ENCODE data around the gene SETDB2. TPM values are rescaled to one million over a fixed set of nuclear protein-coding genes. Genes with fewer than 3 reads are reported as not detected.

Gene SETDB2
- total and polyA plus RNA-seq, 2 of the 13 experiments (the other 11 are each of a cell fraction or from before 2014, with no cell fraction given), result 8.1 to 8.7 TPM

DNA sequence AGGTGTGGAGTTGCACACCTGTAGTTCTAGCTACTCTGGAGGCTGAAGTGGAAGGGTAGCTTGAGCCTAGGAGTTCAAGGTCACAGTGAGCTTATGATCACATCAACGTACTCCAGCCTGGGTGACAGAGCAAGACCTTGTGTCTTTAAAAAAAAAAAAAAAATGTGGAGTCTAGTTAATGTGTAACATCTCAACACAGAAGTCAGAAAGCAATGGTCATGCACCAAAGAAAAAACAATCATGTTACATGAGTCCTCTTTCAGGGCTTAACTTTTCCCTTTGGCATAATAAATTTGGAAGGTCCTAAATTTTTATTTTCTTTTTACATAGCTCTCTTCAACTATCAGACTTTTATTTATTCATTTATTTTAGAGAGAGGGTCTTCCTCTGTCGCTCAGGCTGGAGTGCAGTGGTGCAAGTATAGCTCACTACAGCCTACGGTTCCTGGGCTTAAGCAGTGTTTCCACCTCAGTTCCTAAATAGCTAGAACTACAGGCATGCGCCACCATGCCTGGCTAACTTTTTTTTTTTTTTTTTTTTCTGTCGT is 22.3 kb downstream of the SETDB2 start (continued):
- TF ChIP-seq NONO (IDR thresholded peaks at IDR 0.05) (no peak), NONO (CRISPR knock-in tag; conservative IDR thresholded peaks at IDR 0.05) (no peak), ZNF367 (CRISPR knock-in tag; IDR thresholded peaks at IDR 0.05; ENCODE audit: borderline replicate concordance) (no peak), TAF1 (CRISPR knock-in tag; IDR thresholded peaks at IDR 0.05) (no peak), NKX3-1 (CRISPR knock-in tag; IDR thresholded peaks at IDR 0.05) (no peak), ZFP36 (IDR thresholded peaks at IDR 0.05; ENCODE audit: borderline replicate concordance, low read depth, low read length, partially characterized antibody) (no peak), ZNF496 (CRISPR knock-in tag; IDR thresholded peaks at IDR 0.05; ENCODE audit: insufficient replicate concordance) (no peak), NCOA1 (CRISPR knock-in tag; IDR thresholded peaks at IDR 0.05) (no peak), LCORL (IDR thresholded peaks at IDR 0.05) (no peak), LCORL (CRISPR knock-in tag; IDR thresholded peaks at IDR 0.05) (no peak), JARID2 (CRISPR knock-in tag; IDR thresholded peaks at IDR 0.05; ENCODE audit: insufficient replicate concordance) (no peak), ZNF629 (CRISPR knock-in tag; conservative IDR thresholded peaks at IDR 0.05) (0 out of 2 replicates have a peak, but pooled peaks have one; percentile 21), ZBTB42 (CRISPR knock-in tag; IDR thresholded peaks at IDR 0.05) (no peak), EED (CRISPR knock-in tag; IDR thresholded peaks at IDR 0.05) (no peak), ZNF335 (CRISPR knock-in tag; IDR thresholded peaks at IDR 0.05) (0 out of 2 replicates have a peak, but pooled peaks have one; percentile 24), ATRX (CRISPR knock-in tag; IDR thresholded peaks at IDR 0.05; ENCODE audit: borderline replicate concordance) (no peak)
- TF ChIP-seq, protein P1, sequence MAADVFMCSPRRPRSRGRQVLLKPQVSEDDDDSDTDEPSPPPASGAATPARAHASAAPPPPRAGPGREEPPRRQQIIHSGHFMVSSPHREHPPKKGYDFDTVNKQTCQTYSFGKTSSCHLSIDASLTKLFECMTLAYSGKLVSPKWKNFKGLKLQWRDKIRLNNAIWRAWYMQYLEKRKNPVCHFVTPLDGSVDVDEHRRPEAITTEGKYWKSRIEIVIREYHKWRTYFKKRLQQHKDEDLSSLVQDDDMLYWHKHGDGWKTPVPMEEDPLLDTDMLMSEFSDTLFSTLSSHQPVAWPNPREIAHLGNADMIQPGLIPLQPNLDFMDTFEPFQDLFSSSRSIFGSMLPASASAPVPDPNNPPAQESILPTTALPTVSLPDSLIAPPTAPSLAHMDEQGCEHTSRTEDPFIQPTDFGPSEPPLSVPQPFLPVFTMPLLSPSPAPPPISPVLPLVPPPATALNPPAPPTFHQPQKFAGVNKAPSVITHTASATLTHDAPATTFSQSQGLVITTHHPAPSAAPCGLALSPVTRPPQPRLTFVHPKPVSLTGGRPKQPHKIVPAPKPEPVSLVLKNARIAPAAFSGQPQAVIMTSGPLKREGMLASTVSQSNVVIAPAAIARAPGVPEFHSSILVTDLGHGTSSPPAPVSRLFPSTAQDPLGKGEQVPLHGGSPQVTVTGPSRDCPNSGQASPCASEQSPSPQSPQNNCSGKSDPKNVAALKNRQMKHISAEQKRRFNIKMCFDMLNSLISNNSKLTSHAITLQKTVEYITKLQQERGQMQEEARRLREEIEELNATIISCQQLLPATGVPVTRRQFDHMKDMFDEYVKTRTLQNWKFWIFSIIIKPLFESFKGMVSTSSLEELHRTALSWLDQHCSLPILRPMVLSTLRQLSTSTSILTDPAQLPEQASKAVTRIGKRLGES (CRISPR knock-in tag; IDR thresholded peaks at IDR 0.05; ENCODE audit: borderline replicate concordance), result no peak
- TF ChIP-seq, protein P2, sequence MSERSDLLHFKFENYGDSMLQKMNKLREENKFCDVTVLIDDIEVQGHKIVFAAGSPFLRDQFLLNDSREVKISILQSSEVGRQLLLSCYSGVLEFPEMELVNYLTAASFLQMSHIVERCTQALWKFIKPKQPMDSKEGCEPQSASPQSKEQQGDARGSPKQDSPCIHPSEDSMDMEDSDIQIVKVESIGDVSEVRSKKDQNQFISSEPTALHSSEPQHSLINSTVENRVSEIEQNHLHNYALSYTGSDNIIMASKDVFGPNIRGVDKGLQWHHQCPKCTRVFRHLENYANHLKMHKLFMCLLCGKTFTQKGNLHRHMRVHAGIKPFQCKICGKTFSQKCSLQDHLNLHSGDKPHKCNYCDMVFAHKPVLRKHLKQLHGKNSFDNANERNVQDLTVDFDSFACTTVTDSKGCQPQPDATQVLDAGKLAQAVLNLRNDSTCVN (CRISPR knock-in tag; IDR thresholded peaks at IDR 0.05; ENCODE audit: borderline replicate concordance), result no peak
- TF ChIP-seq, protein P3, sequence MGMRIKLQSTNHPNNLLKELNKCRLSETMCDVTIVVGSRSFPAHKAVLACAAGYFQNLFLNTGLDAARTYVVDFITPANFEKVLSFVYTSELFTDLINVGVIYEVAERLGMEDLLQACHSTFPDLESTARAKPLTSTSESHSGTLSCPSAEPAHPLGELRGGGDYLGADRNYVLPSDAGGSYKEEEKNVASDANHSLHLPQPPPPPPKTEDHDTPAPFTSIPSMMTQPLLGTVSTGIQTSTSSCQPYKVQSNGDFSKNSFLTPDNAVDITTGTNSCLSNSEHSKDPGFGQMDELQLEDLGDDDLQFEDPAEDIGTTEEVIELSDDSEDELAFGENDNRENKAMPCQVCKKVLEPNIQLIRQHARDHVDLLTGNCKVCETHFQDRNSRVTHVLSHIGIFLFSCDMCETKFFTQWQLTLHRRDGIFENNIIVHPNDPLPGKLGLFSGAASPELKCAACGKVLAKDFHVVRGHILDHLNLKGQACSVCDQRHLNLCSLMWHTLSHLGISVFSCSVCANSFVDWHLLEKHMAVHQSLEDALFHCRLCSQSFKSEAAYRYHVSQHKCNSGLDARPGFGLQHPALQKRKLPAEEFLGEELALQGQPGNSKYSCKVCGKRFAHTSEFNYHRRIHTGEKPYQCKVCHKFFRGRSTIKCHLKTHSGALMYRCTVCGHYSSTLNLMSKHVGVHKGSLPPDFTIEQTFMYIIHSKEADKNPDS (CRISPR knock-in tag; IDR thresholded peaks at IDR 0.05), result no peak
- TF ChIP-seq, protein P4, sequence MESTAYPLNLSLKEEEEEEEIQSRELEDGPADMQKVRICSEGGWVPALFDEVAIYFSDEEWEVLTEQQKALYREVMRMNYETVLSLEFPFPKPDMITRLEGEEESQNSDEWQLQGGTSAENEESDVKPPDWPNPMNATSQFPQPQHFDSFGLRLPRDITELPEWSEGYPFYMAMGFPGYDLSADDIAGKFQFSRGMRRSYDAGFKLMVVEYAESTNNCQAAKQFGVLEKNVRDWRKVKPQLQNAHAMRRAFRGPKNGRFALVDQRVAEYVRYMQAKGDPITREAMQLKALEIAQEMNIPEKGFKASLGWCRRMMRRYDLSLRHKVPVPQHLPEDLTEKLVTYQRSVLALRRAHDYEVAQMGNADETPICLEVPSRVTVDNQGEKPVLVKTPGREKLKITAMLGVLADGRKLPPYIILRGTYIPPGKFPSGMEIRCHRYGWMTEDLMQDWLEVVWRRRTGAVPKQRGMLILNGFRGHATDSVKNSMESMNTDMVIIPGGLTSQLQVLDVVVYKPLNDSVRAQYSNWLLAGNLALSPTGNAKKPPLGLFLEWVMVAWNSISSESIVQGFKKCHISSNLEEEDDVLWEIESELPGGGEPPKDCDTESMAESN (CRISPR knock-in tag; conservative IDR thresholded peaks at IDR 0.05), result no peak
- TF ChIP-seq, protein P5, sequence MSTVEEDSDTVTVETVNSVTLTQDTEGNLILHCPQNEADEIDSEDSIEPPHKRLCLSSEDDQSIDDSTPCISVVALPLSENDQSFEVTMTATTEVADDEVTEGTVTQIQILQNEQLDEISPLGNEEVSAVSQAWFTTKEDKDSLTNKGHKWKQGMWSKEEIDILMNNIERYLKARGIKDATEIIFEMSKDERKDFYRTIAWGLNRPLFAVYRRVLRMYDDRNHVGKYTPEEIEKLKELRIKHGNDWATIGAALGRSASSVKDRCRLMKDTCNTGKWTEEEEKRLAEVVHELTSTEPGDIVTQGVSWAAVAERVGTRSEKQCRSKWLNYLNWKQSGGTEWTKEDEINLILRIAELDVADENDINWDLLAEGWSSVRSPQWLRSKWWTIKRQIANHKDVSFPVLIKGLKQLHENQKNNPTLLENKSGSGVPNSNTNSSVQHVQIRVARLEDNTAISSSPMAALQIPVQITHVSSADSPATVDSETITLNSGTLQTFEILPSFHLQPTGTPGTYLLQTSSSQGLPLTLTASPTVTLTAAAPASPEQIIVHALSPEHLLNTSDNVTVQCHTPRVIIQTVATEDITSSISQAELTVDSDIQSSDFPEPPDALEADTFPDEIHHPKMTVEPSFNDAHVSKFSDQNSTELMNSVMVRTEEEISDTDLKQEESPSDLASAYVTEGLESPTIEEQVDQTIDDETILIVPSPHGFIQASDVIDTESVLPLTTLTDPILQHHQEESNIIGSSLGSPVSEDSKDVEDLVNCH (CRISPR knock-in tag; IDR thresholded peaks at IDR 0.05), result no peak
